GM21381 (cell line): Measurements from ENCODE around the gene RARA.

Experiments used
- ATAC-seq: cut with Tn5 transposase; IDR thresholded peaks from one replicate; pipeline ENCODE4 v1.9.1; 2021; ENCODE audit warnings: mild to moderate bottlenecking, moderate library complexity; ENCODE audit not compliant: unreplicated experiment

RARA gene

GRCh38 chr17:40344421-40345160 lies 35.6 kb downstream of the RARA start:
- ATAC-seq, result no peak

- no peak for ATAC-seq
Observed at GRCh38 chr17:40345161-40345993, 36.4 kb downstream of the RARA start.

GRCh38 chr17:40345994-40346764 lies 37.2 kb downstream of the RARA start:
- no peak for ATAC-seq

GRCh38 chr17:40346765-40347158 lies 37.8 kb downstream of the RARA start:
- ATAC-seq, result no peak

GRCh38 chr17:40347319-40348135 lies 38.5 kb downstream of the RARA start:
- ATAC-seq, result no peak

- no peak for ATAC-seq
Observed at GRCh38 chr17:40348136-40348504, 39.1 kb downstream of the RARA start.

- ATAC-seq, result no peak
Observed at GRCh38 chr17:40348562-40349476, 39.8 kb downstream of the RARA start.

- ATAC-seq, result no peak
Observed at GRCh38 chr17:40349477-40349894, 40.5 kb downstream of the RARA start.

- no peak for ATAC-seq
Observed at GRCh38 chr17:40349895-40350688, 41.1 kb downstream of the RARA start.

GRCh38 chr17:40350689-40351358 lies 41.8 kb downstream of the RARA start:
- no peak for ATAC-seq

GRCh38 chr17:40351359-40352236 lies 42.6 kb downstream of the RARA start:
- ATAC-seq, result no peak

GRCh38 chr17:40352237-40352778 lies 43.3 kb downstream of the RARA start:
- no peak for ATAC-seq

- ATAC-seq, result no peak
Observed at GRCh38 chr17:40352779-40353394, 43.9 kb downstream of the RARA start.

- ATAC-seq, result no peak
Observed at GRCh38 chr17:40354221-40355122, 45.5 kb downstream of the RARA start.

GRCh38 chr17:40355123-40355803 lies 46.3 kb downstream of the RARA start:
- ATAC-seq, result no peak
